GM19043 (cell line): ENCODE data around the gene MCF2L2.
A peak's percentile ranks its signal among the peaks of the same experiment; 100 is the strongest.
"Not testable (repeated sequence)": the region's sequence is repeated elsewhere in the genome, so short reads cannot be mapped to it uniquely, and the experiment has no call there.

Experiments
- ATAC-seq: cut with Tn5 transposase; IDR thresholded peaks from one replicate; pipeline ENCODE4 v1.9.1; 2021; ENCODE audit warnings: low read depth; ENCODE audit not compliant: unreplicated experiment

Gene MCF2L2

GRCh38 chr3:183182073-183182472, 246.3 kb downstream of the MCF2L2 start:
- no peak for ATAC-seq

- no peak for ATAC-seq
Measured at GRCh38 chr3:183181606-183182005, 246.8 kb downstream of the MCF2L2 start.

DNA sequence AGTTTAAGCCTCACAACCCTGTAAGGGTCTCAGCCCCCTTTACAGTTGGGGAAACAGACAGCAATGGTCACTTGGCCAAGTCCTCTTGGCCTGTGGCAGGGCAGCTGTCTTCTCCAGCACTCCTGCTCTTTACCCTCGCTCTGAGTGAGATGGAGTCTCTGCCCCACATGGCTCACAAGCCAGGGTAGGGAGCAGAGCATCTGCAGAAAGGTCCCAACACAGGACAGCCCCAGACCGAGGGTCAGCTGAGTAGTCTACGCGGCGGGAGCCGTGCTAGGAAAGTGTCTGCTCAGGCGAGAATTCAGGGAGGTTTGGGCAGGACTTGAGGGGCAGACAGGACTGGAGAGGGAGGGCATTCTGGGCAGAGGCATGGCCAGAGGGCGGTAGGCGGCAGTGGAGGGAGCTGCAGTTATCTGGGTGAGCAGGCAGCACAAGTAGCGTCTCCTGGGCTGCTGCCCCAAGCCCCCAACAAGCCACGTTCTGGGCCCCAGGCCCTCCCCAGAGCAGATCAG, 247.6 kb downstream of the MCF2L2 start:
- no peak for ATAC-seq

- ATAC-seq: no peak
Measured at GRCh38 chr3:183180110-183180783, 248.2 kb downstream of the MCF2L2 start.

GRCh38 chr3:183179550-183179908, 248.9 kb downstream of the MCF2L2 start:
- peak; percentile 7 for ATAC-seq

DNA sequence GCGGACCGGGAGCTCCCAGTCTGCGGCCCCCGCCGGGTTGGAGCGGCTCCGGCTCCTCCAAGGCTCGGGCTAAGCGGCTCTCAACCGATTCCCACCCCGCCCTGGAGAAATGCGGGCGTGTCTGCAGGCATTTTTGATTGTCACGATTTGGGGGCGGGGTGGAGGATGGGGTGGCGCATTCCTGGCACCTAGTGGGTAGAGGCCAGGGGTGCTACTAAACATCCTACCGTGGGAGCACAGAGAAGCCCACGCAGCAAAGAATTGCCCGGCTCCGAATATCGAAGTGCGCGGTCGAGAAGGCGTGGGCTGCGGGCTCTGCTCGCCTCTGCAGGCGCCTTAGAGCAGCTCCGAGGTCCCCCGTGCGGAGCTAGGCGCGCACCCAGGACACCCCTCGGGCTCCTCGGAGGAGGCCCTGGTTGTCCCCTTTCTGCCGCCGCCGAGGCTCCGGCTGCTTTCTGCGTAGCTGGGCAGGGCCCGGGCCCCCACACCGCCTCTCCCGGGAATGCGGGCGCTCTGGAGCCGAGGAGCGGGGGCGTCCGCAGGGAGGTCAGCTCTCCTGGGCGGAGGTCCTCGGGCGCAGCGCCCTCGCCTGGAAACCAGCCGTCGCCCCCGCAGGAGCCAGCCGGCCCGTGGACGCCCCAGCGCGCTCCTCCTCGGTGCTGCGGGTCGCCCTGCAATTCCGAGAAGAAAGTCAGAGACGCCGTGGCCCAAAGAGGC, 249.4 kb downstream of the MCF2L2 start:
- peak; percentile 46 for ATAC-seq

- no peak for ATAC-seq
Measured at GRCh38 chr3:183178512-183178832, 249.9 kb downstream of the MCF2L2 start.

- no peak for ATAC-seq
Measured at GRCh38 chr3:183172051-183172639, 256.3 kb downstream of the MCF2L2 start.

- not testable (repeated sequence) for ATAC-seq
Measured at GRCh38 chr3:183167975-183168374, 260.4 kb downstream of the MCF2L2 start.

DNA sequence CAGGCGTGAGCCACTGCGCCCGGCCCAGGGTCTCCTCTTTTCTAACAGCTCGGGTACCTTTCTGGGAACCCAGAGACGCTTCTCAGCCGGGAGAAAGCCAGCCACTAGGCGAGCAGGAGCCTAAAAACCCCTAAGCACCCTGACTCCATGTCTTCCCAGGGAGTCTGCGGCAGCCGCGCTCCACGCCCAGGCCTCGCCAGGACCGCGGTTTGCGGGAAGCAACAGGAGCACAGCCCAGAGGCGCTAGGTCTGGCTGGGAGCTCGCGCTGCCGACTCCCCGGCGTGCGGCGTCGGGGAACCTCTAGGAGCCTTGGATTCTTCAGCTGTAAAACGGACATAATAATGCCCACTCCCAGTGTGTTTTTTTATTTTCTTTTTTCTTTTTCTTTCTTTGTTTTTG, 264.9 kb downstream of the MCF2L2 start:
- ATAC-seq: no peak

DNA sequence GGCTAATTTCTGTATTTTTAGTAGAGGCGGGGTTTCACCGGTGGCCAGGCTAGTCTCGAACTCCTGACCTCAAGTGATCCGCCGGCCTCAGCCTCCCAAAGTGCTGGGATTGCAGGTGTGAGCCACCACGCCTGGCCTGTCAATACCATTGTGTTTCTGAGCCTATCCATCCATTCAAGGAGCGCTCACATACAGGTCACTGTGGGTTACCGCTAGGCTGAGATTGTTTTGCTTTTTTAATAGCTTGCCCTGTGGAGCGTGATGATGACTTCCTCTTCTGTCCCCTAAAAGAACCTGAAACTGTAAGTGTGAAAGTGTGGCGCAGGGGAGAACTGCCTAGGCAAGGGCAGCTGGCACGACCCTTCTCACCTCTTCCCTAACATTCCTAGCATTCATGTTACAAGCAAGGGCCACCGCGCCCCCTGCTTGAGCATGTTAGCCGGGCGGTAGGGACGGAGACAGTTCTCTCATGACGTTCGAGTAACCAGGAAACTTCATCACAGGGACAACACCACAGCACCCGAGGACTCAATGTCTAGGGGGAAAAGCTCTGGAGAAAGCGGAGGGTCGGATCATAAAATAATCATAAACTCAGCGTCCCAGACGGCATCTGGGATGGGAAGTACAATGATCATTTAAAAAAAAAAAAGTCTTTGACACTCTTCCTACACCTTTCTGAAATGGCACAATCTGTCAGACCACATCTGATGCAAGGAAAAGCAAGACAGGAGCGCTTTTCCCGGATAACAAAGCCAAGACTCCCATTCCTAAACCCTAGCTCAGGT, 266.7 kb downstream of the MCF2L2 start:
- ATAC-seq: peak; percentile 75

DNA sequence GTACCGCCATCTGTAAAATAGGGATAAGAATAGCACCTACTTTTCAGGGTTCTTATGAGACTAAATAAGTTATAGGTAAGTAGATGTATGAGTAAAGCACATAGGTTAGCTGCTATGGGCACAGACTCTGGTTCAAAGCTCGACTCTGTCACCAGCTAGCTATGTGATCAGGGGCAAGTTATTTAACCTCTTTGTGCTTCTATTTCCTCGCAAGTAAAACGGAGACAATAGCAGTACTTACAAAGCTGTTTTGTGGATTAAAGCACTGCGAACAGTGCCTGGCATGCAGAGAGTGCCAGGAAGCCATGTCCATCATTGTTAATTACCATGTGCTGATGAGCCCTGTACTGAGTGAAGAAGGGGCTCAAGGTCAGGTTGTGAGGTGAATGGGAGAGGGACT, 267.8 kb downstream of the MCF2L2 start:
- ATAC-seq: no peak

GRCh38 chr3:183159333-183159732, 269.1 kb downstream of the MCF2L2 start:
- ATAC-seq: no peak

- peak; percentile 58 for ATAC-seq
Measured at GRCh38 chr3:183158551-183159006, 269.8 kb downstream of the MCF2L2 start.

GRCh38 chr3:183158113-183158512, 270.3 kb downstream of the MCF2L2 start:
- ATAC-seq: no peak

- no peak for ATAC-seq
Measured at GRCh38 chr3:183156266-183156665, 272.2 kb downstream of the MCF2L2 start.

- no peak for ATAC-seq
Measured at GRCh38 chr3:183155499-183155898, 272.9 kb downstream of the MCF2L2 start.

DNA sequence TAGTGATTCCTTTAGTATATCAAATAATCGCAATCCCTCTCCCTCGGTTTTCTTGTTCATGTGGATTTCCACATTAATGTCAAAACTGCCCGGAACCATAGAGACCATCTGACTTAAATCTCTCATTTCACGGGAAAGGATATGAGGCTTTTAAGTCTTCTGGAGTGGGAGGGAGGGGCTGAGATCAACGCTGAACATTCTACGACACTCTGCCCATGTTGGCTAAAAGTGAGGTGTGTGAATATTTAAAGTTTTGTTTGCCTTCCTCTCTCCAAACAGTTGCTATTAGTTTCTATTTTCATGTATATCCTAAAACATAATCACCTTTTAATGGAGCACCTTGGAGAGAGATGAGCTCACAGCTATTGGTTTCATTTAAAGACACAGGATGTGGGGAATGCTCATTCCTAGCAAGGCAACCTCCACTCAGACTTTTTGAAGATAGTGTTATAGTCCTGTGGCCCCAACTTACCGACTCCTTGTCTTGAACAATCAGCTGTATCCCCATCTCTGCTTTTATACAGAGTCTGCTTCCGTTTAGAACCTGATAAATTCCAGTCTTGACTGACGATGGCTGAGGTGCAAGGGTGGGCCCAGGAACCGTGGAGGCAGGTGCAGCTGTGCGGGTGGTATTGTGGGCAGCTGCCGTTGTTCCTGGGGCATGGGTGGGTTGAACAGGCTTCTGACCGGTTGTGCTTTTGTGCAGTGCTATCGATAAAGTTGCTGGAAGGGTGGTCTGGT, 275.0 kb downstream of the MCF2L2 start:
- no peak for ATAC-seq

- no peak for ATAC-seq
Measured at GRCh38 chr3:183151821-183152351, 276.5 kb downstream of the MCF2L2 start.

DNA sequence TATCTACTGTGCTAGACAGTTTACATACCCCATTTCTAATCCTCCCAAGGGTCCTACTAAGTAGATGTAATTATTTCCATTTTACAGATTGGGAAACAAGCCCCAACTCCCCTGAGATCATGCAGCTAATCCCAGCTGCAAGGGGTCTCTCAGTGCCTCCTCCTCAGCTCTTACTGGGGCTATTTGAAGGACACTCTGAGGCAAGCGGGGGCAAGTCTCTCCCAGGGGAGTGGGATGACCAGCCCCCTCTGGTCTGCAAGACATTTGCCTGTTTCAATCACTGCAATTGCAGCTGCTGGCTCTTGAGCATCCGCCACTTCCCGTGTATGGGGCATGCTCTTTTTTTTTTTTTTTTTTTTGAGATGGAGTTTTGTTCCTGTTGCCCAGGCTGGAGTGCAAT, 277.3 kb downstream of the MCF2L2 start:
- ATAC-seq: no peak
